K562 (cell line): ENCODE results near the gene ATF4. TPM values are rescaled to one million over a fixed set of nuclear protein-coding genes. Genes with fewer than 3 reads are reported as not detected.

Source experiments
- ARID3A ChIP-seq: IDR thresholded peaks from 2 replicates; pipeline ENCODE4 v1.6.1; 2012; ENCODE audit warnings: low read depth, low read length, improper control_type of control experiment, borderline replicate concordance
- CHD2 ChIP-seq: IDR thresholded peaks from 2 replicates; pipeline ENCODE4 v1.6.1; 2011; ENCODE audit warnings: low read depth, low read length
- DACH1 ChIP-seq: fragments of 450-650 bp; IDR thresholded peaks from 2 replicates; pipeline ENCODE4 v1.6.1; 2018; ENCODE audit not compliant: partially characterized antibody
- FOXJ2 ChIP-seq: fragments of 200-800 bp; sonication (Bioruptor generic); IDR thresholded peaks from 2 replicates; pipeline ENCODE4 v1.6.1; 2016; ENCODE audit warnings: missing genetic modification characterization, missing compliant biosample characterization
- HMG20A ChIP-seq: fragments of 450-650 bp; formaldehyde crosslinking; conservative IDR thresholded peaks from 2 replicates; pipeline ENCODE4 v1.4.0; 2020; ENCODE audit warnings: mild to moderate bottlenecking, mixed read lengths
- IRF1 ChIP-seq: sonication (generic); formaldehyde crosslinking; IDR thresholded peaks from 2 replicates; pipeline ENCODE4 v1.8.0; 2022; ENCODE audit warnings: missing genetic modification reagents, mild to moderate bottlenecking, borderline replicate concordance
- POLR2A ChIP-seq: fragments of 450-650 bp; conservative IDR thresholded peaks from 2 replicates; pipeline ENCODE4 v1.6.1; 2016
- POLR2AphosphoS5 ChIP-seq: IDR thresholded peaks from 2 replicates; pipeline ENCODE4 v1.6.1; 2011; ENCODE audit warnings: mild to moderate bottlenecking, low read depth, low read length, moderate library complexity; ENCODE audit not compliant: control insufficient read depth, insufficient read depth
- USF1 ChIP-seq: sonication (generic); formaldehyde crosslinking; IDR thresholded peaks from 2 replicates; pipeline ENCODE4 v1.9.0; 2022; ENCODE audit warnings: mild to moderate bottlenecking, missing genetic modification reagents
- ZNF445 ChIP-seq: fragments of 250-450 bp; sonication (Bioruptor Pico); IDR thresholded peaks from 2 replicates; pipeline ENCODE4 v1.4.0; 2020; ENCODE audit warnings: low read depth, mild to moderate bottlenecking, moderate library complexity
- ZNF551 ChIP-seq: fragments of 250-450 bp; sonication (Bioruptor Pico); IDR thresholded peaks from 2 replicates; pipeline ENCODE4 v1.5.0; 2021; ENCODE audit warnings: mild to moderate bottlenecking, moderate library complexity
- polyA plus RNA-seq, 8 experiments: library from polyadenylated mRNA; depleted of rRNA in 4 of 8; stranded (reverse) in 5 of 8; unstranded in 3 of 8; fragments of >200 nt; fragmentation: Nextera tagmentation in 2 of 8; fragmentation: Illumina TruSeq in 1 of 8; extraction: Ambion mirVana in 2 of 8; extraction: Trizol in 1 of 8; gene quantifications; 2 replicates each; pipeline versions ENCODE4 v1.2.1 to v1.2.3, GENCODE V29; 2011 to 2014; ENCODE audit warnings: inconsistent platforms in 1 of 8, missing spikeins in 1 of 8
- total RNA-seq, 7 experiments: library from RNA; depleted of rRNA in 6 of 7; stranded (reverse); fragments of >200 nt in 6 of 7; fragmentation: Illumina TruSeq in 2 of 7; extraction: Trizol in 2 of 7; gene quantifications; 2 replicates each; pipeline versions ENCODE4 v1.2.1 to v1.2.3, GENCODE V29; 2011 to 2021; ENCODE audit warnings: low replicate concordance in 1 of 7
- TF ChIP-seq, protein P1 (sequence below): fragments of 450-650 bp; IDR thresholded peaks from 2 replicates; pipeline ENCODE4 v1.6.1; 2016; ENCODE audit warnings: mild to moderate bottlenecking
- TF ChIP-seq, protein P2 (sequence below): sonication (generic); formaldehyde crosslinking; IDR thresholded peaks from 2 replicates; pipeline ENCODE4 v1.8.1; 2023; ENCODE audit warnings: mild to moderate bottlenecking, missing genetic modification reagents

Gene ATF4
- total and polyA plus RNA-seq, 9 of the 15 experiments (the other 6 are each of a cell fraction or from before 2014, with no cell fraction given), result 93.1 to 723 (median 355) TPM

GRCh38 chr22:39472570-39473556 lies 47.5 kb upstream of the ATF4 start (continued):
- TF ChIP-seq FOXJ2 (tag) (no peak), ZNF551 (CRISPR knock-in tag) (no peak), POLR2AphosphoS5 (no peak), USF1 (no peak), HMG20A (CRISPR knock-in tag) (no peak), CHD2 (peak; percentile 40; the same call in 1 of the 2 replicates), IRF1 (no peak), ARID3A (0 out of 2 replicates have a peak, but pooled peaks have one; percentile 38), ZNF445 (CRISPR knock-in tag) (no peak), DACH1 (peak; percentile 19), POLR2A (peak; percentile 59)
- TF ChIP-seq, protein P1, sequence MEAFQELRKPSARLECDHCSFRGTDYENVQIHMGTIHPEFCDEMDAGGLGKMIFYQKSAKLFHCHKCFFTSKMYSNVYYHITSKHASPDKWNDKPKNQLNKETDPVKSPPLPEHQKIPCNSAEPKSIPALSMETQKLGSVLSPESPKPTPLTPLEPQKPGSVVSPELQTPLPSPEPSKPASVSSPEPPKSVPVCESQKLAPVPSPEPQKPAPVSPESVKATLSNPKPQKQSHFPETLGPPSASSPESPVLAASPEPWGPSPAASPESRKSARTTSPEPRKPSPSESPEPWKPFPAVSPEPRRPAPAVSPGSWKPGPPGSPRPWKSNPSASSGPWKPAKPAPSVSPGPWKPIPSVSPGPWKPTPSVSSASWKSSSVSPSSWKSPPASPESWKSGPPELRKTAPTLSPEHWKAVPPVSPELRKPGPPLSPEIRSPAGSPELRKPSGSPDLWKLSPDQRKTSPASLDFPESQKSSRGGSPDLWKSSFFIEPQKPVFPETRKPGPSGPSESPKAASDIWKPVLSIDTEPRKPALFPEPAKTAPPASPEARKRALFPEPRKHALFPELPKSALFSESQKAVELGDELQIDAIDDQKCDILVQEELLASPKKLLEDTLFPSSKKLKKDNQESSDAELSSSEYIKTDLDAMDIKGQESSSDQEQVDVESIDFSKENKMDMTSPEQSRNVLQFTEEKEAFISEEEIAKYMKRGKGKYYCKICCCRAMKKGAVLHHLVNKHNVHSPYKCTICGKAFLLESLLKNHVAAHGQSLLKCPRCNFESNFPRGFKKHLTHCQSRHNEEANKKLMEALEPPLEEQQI, result no peak
- TF ChIP-seq, protein P2, sequence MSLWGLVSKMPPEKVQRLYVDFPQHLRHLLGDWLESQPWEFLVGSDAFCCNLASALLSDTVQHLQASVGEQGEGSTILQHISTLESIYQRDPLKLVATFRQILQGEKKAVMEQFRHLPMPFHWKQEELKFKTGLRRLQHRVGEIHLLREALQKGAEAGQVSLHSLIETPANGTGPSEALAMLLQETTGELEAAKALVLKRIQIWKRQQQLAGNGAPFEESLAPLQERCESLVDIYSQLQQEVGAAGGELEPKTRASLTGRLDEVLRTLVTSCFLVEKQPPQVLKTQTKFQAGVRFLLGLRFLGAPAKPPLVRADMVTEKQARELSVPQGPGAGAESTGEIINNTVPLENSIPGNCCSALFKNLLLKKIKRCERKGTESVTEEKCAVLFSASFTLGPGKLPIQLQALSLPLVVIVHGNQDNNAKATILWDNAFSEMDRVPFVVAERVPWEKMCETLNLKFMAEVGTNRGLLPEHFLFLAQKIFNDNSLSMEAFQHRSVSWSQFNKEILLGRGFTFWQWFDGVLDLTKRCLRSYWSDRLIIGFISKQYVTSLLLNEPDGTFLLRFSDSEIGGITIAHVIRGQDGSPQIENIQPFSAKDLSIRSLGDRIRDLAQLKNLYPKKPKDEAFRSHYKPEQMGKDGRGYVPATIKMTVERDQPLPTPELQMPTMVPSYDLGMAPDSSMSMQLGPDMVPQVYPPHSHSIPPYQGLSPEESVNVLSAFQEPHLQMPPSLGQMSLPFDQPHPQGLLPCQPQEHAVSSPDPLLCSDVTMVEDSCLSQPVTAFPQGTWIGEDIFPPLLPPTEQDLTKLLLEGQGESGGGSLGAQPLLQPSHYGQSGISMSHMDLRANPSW (CRISPR knock-in tag), result no peak
